ENCODE results near the gene SPPL3. TPM values are rescaled to one million over a fixed set of nuclear protein-coding genes. Genes with fewer than 3 reads are reported as not detected.

SPPL3 gene
- total RNA-seq, 1 experiment from 2014 or later, result 39.7 TPM

GRCh38 chr12:120895532-120895931 lies 8.6 kb downstream of the SPPL3 start:
- Histone ChIP-seq H3K27me3 (ENCODE audit: insufficient read depth, low read length) (no peaks in the 10 kb centered on the region), H3K27ac (ENCODE audit: low read depth, low read length) (no peak overlapping the region), H3K4me2 (ENCODE audit: low read length) (no peak overlapping the region), H3K4me1 (ENCODE audit: control insufficient read depth in 1 of 2, insufficient read depth in 2 of 2, low read length in 2 of 2) (no peaks in the 10 kb centered on the region), H2AFZ (ENCODE audit: low read depth, low read length, poor library complexity, severe bottlenecking) (no peak overlapping the region), H3K36me3 (ENCODE audit: control insufficient read depth in 1 of 2, insufficient read depth in 2 of 2, low read length in 2 of 2) (no peaks in the 10 kb centered on the region), H4K20me1 (ENCODE audit: insufficient read depth) (no peaks in the 10 kb centered on the region), H3K79me2 (ENCODE audit: insufficient read depth, low read length) (peaks cover 82% of the 10 kb centered on the region), H3K9me3 (ENCODE audit: control insufficient read depth in 1 of 2, insufficient read depth in 1 of 2, low read depth in 1 of 2, low read length in 2 of 2) (no peaks in the 10 kb centered on the region), H3K9me2 (ENCODE audit: insufficient read depth) (no peaks in the 10 kb centered on the region), H3K4me3 (replicated peaks in 1 of 2; ENCODE audit: low read depth in 1 of 2, low read length in 2 of 2) (no peak overlapping the region), H3K9ac (ENCODE audit: low read length) (no peak overlapping the region)
- ChIA-PET RAD21 (ENCODE audit: low non-redundant PET in 1 of 2, low total read pairs in 2 of 2, uncharacterized antibody in 2 of 2, unreplicated experiment in 2 of 2) (no interaction called here), POLR2A (no interaction called here), CTCF (no interaction called here)
- DNase-seq (ENCODE audit: low read depth, low spot score) (no peak), ATAC-seq (no peak)
- intact Hi-C loops (cut with micrococcal nuclease), result no loop called here
- no TSS peak for BruUV-seq (replicated peaks)
- TF ChIP-seq CBX3 (IDR thresholded peaks at IDR 0.05; ENCODE audit: low read depth) (no peak), YY1 (IDR thresholded peaks at IDR 0.05; ENCODE audit: extremely low read depth, insufficient replicate concordance, low read depth, low read length) (no peak), EZH2phosphoT487 (IDR thresholded peaks at IDR 0.05; ENCODE audit: borderline replicate concordance) (no peak), ELF1 (IDR thresholded peaks at IDR 0.05; ENCODE audit: borderline replicate concordance, low read depth) (no peak), POLR2AphosphoS5 (IDR thresholded peaks at IDR 0.05; ENCODE audit: low read depth, low read length) (no peak), ZFX (IDR thresholded peaks at IDR 0.05) (no peak), CEBPB (IDR thresholded peaks at IDR 0.05; ENCODE audit: low read depth) (no peak)
- TF ChIP-seq, protein P1, sequence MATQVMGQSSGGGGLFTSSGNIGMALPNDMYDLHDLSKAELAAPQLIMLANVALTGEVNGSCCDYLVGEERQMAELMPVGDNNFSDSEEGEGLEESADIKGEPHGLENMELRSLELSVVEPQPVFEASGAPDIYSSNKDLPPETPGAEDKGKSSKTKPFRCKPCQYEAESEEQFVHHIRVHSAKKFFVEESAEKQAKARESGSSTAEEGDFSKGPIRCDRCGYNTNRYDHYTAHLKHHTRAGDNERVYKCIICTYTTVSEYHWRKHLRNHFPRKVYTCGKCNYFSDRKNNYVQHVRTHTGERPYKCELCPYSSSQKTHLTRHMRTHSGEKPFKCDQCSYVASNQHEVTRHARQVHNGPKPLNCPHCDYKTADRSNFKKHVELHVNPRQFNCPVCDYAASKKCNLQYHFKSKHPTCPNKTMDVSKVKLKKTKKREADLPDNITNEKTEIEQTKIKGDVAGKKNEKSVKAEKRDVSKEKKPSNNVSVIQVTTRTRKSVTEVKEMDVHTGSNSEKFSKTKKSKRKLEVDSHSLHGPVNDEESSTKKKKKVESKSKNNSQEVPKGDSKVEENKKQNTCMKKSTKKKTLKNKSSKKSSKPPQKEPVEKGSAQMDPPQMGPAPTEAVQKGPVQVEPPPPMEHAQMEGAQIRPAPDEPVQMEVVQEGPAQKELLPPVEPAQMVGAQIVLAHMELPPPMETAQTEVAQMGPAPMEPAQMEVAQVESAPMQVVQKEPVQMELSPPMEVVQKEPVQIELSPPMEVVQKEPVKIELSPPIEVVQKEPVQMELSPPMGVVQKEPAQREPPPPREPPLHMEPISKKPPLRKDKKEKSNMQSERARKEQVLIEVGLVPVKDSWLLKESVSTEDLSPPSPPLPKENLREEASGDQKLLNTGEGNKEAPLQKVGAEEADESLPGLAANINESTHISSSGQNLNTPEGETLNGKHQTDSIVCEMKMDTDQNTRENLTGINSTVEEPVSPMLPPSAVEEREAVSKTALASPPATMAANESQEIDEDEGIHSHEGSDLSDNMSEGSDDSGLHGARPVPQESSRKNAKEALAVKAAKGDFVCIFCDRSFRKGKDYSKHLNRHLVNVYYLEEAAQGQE (IDR thresholded peaks at IDR 0.05; ENCODE audit: low read depth), result no peak

Measured in HCT116 (cell line).